Activated CD8-positive, alpha-beta T cell treated with anti-CD3 and anti-CD28 coated beads, Interleukin-2, amount 10 ng/mL, durations not matched to agents 7 days and 5 days (primary cell): ENCODE measurements around the gene MYDGF. TPM values are rescaled to one million over a fixed set of nuclear protein-coding genes. Genes with fewer than 3 reads are reported as not detected.

Experiments
- ATAC-seq: fragments of 150-1000 bp; cut with Tn5 transposase; one replicate; pipeline ENCODE4 v1.10.0; 2021; ENCODE audit warnings: moderate library complexity
- CTCF ChIA-PET: fragments of 350-600 bp; sonication (Branson Sonifier 250); formaldehyde crosslinking; loops from one replicate; lab custom pipeline; 2021; ENCODE audit warnings: antibody characterized with exemption; lab: Charles Lee
- POLR2A ChIA-PET: fragments of 350-600 bp; sonication (Branson Sonifier 250); formaldehyde crosslinking; loops from one replicate; lab custom pipeline; 2021; ENCODE audit warnings: antibody characterized with exemption; lab: Charles Lee
- DNase-seq: peaks from one replicate; pipeline ENCODE4 v3.0.0-alpha.2; 2020
- H3K27ac Mint-ChIP-seq: one replicate; pipeline ENCODE4 v1.8.0; 2021; ENCODE audit warnings: mild to moderate bottlenecking, mixed read lengths
- H3K27me3 Mint-ChIP-seq: one replicate; pipeline ENCODE4 v1.8.0; 2021; ENCODE audit warnings: low read depth, mixed read lengths
- H3K36me3 Mint-ChIP-seq: one replicate; pipeline ENCODE4 v1.8.0; 2021; ENCODE audit warnings: low read depth, mixed read lengths
- H3K4me1 Mint-ChIP-seq: one replicate; pipeline ENCODE4 v1.8.0; 2021; ENCODE audit warnings: low read depth, mixed read lengths
- H3K4me3 Mint-ChIP-seq: one replicate; pipeline ENCODE4 v1.8.0; 2021; ENCODE audit warnings: mild to moderate bottlenecking, mixed read lengths
- H3K9me3 Mint-ChIP-seq: one replicate; pipeline ENCODE4 v1.8.0; 2022; ENCODE audit warnings: mixed read lengths; ENCODE audit not compliant: insufficient read depth
- total RNA-seq, 2 experiments: library from RNA; stranded (reverse); gene quantifications; one replicate each; pipeline ENCODE4 v1.2.3, GENCODE V29; 2021

MYDGF gene
- total RNA-seq, 2 experiments from 2014 or later = 49.6 to 54.9 TPM

DNA sequence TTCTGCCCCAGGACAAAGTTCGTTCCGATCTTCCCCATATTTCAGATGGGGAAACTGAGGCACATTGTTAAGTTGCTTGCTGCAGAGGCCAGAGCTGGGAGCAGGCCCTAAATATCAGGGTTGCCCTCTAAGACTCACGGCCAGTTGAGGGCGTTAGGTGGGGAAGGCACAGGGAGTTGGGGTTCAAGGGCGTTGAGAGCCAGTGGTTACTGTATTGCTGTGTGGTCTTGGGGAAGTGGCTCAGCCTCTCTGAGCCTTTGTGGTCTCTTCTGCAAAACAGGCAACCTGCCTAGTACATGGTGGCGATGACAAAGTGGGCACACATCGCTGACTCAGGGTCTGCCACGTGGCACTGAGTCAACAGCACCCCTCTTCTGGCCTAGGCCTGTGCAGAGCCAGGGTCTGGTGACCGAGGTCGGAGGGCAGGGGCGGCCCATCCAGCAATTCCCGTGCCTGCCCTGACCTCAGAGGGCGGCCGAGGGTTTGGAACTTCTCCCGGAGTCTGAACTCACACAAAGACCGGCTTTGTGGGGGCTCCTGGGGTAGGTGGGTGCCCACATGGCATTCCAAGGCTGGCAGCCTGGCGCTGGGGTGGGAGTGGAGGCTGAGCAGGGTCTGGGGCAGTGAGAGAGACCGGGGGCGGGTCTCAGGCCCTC lies 20.6 kb downstream of the MYDGF start:
- Mint-ChIP-seq H3K36me3 (peaks cover 4% of the 10 kb centered on the region), H3K27me3 (no peaks in the 10 kb centered on the region), H3K4me3 (no peak overlapping the region), H3K9me3 (no peaks in the 10 kb centered on the region), H3K27ac (no peak overlapping the region), H3K4me1 (peaks cover 5% of the 10 kb centered on the region)
- ATAC-seq (no peak), DNase-seq (no peak)
- POLR2A ChIA-PET = no interaction called here
- CTCF ChIA-PET = no interaction called here

DNA sequence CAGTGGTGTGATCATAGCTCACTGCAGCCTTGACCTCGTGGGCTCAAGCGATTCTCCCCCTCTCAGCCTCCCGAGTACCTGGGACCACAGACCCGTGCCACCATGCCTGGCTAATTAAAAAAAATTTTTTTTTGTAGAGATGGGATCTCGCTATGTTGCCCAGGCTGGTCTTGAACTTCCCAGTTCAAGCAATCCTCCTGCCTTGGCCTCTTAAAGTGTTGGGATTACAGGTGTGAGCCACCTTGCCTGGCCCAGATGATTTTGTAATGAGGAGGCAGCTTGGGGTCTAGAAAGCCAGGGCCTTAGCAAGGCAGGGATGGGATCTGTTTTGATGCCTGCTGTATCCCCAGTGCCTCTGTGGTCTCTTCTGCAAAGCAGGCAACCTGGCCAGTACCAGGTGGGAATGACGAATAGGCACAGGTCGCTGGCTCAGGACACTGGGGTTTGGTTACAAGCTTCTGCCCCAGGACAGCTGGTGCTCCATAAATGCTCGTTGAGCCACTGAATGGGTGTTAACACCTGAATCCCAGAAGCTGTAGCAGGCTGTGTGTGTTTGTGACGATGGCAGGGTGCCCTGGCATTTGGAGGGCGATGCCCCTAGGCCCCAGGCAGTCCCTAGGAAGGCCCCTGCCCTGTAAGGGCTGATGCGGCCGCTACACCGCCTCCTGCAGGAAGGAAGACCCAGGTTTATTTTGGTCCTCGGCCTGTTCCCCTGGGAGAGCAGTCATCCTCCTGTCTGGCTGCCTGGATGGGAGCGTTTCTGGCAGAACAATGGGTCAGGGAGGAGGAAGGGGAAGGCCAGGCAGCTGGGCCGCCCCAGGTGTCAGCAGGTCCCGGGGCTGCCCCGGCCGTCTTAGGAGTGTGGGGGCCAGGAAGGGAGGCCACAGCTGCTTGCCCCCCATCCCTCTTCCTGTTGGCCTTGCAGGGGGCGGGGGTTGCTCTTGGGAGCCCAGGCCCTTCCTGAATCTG lies 22.2 kb downstream of the MYDGF start:
- CTCF ChIA-PET = interaction anchor here (1.1 kb wide), 1 partner anchor 8 kb away, joined by 3 read pairs; the partner anchor contains the start of gene TNFAIP8L1

DNA sequence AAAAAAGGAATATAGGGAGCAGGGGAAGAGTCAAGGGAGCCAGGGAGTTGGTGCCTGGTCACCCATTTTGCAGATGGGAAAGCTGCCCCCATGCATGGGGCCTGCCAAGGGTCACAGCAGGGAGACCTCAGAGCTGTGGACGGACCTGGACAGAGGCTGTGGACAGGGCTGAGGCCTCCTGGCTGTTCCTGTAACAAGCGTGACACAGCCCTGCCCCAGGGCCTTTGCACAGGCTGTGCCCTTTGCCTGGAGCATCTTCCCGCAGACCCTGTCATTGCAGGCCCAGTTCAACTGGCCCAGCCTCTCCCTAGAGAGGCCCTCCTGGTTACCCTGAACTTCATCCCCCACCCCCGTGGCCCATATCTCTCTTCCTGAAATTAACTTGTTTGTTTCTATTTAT lies 24.4 kb downstream of the MYDGF start:
- Mint-ChIP-seq H3K27me3 (no peaks in the 10 kb centered on the region), H3K4me3 (no peak overlapping the region), H3K9me3 (no peaks in the 10 kb centered on the region), H3K27ac (no peak overlapping the region), H3K4me1 (peaks cover 8% of the 10 kb centered on the region), H3K36me3 (peaks cover 2% of the 10 kb centered on the region)
- ChIA-PET POLR2A (no interaction called here), CTCF (interaction anchor here (1.1 kb wide), 1 partner anchor 11 kb away, joined by 3 read pairs; no protein-coding TSS in a partner anchor)
- DNase-seq (no peak), ATAC-seq (no peak)

More for the DNA sequence above, 22.2 kb downstream of the MYDGF start:
- POLR2A ChIA-PET = no interaction called here
- DNase-seq (no peak), ATAC-seq (no peak)
- H3K36me3 Mint-ChIP-seq = peaks cover 2% of the 10 kb centered on the region
- H3K9me3 Mint-ChIP-seq = no peaks in the 10 kb centered on the region
- no peak overlapping the region for H3K27ac Mint-ChIP-seq
- H3K27me3 Mint-ChIP-seq = no peaks in the 10 kb centered on the region
- H3K4me3 Mint-ChIP-seq = no peak overlapping the region
- H3K4me1 Mint-ChIP-seq = peaks cover 2% of the 10 kb centered on the region

DNA sequence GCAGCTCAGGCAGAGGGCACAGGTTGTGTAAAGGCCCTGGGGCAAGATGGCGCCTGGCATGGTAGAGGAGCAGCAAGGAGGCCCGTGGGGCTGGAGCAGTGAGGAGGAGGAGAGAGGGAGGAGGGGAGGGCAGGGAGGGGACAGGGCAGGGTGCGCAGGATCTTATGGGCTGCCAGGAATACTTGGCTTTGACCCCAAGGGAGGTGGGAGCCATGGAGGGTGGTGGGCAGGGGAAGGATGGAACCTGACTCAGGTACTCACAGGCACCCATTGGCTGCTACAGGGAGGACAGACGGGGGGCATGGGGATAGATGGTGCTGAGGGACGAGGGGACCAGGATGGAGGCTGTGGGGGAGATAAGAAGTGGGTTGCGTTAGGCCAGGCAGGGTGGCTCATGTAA lies 27.5 kb downstream of the MYDGF start:
- Mint-ChIP-seq H3K27me3 (no peaks in the 10 kb centered on the region), H3K36me3 (peaks cover 5% of the 10 kb centered on the region), H3K4me3 (no peak overlapping the region), H3K9me3 (no peaks in the 10 kb centered on the region), H3K27ac (no peak overlapping the region), H3K4me1 (peaks cover 21% of the 10 kb centered on the region)
- POLR2A ChIA-PET = no interaction called here
- ATAC-seq (no peak), DNase-seq (no peak)
- CTCF ChIA-PET = interaction anchor here (1.5 kb wide), 1 partner anchor 9 kb away, joined by 3 read pairs; no protein-coding TSS in a partner anchor

DNA sequence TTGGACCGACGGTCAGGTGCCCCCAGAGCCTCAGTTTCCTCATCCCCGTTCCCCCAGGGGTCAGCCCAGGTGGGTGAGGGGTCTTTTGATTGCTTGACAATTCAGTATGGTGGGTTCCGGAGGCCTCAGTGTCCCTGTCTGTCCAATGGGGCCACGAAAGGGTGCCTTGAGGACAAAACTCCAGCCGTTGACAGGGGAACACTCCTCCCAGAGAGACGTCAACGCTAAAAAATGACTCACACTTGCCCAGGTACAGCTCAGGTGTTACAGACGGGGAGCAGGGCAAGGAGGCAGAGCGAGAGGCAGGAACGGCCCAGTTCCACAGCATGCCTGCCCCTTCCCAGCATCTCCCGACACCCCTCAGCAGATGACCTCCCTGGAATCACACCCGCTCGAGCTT lies 29.0 kb downstream of the MYDGF start:
- Mint-ChIP-seq H3K27ac (peak overlapping the region; percentile 34), H3K4me3 (peak overlapping the region; percentile 34), H3K4me1 (peaks cover 32% of the 10 kb centered on the region), H3K9me3 (no peaks in the 10 kb centered on the region), H3K27me3 (no peaks in the 10 kb centered on the region), H3K36me3 (peaks cover 5% of the 10 kb centered on the region)
- ChIA-PET POLR2A (no interaction called here), CTCF (interaction anchor here (1.3 to 1.6 kb wide), 3 partner anchors 17 to 65 kb away, joined by 3 to 5 read pairs (median 4); no protein-coding TSS in a partner anchor)
- no peak for ATAC-seq
- DNase-seq = no peak

DNA sequence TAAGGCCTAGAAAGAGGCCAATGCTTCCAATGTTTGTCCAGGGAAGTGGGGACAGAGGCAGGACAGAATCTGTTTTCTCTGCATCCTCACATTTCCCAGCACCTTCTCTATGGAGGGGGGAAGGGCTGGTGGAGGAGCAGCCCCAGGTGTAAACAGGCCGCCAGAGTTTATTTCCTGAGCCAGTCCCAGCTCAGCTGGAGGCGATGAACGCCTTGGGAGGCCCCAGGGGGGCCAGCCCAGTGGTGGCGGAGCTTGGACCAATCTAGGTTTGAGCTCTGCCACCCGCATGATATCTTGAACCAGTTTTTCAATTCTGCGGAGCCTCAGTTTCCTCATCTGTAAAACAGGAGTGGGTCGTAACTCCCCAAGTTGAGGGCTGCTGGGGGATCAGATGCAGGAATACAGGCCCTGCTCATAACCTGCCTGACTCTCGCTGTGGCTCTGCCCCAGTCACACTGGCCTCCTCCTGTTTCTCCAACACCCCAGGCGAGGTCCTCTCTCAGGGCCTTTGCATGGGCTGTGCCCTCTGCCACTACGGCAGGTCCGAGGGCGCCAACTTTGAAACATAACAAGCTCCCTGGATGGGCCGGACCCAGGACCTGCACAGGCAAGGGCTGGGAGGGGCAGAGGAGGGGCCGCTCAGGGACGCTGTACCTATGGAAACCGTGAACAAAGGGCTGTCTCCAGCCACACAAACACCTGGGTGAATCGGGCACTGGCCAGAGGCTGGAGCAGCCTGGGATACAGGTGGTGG lies 29.7 kb downstream of the MYDGF start:
- DNase-seq (no peak), ATAC-seq (no peak)
- H3K27me3 Mint-ChIP-seq = no peaks in the 10 kb centered on the region
- H3K9me3 Mint-ChIP-seq = no peaks in the 10 kb centered on the region
- peaks cover 36% of the 10 kb centered on the region for H3K4me1 Mint-ChIP-seq
- H3K36me3 Mint-ChIP-seq = peaks cover 2% of the 10 kb centered on the region
- CTCF ChIA-PET = interaction anchor here (0.6 to 1.6 kb wide), 4 partner anchors 7 to 151 kb away, joined by 3 to 5 read pairs (median 4); partner anchors contain the start of gene FEM1A
- peak overlapping the region; percentile 83 for H3K27ac Mint-ChIP-seq
- H3K4me3 Mint-ChIP-seq = peak overlapping the region; percentile 98
- POLR2A ChIA-PET = no interaction called here

DNA sequence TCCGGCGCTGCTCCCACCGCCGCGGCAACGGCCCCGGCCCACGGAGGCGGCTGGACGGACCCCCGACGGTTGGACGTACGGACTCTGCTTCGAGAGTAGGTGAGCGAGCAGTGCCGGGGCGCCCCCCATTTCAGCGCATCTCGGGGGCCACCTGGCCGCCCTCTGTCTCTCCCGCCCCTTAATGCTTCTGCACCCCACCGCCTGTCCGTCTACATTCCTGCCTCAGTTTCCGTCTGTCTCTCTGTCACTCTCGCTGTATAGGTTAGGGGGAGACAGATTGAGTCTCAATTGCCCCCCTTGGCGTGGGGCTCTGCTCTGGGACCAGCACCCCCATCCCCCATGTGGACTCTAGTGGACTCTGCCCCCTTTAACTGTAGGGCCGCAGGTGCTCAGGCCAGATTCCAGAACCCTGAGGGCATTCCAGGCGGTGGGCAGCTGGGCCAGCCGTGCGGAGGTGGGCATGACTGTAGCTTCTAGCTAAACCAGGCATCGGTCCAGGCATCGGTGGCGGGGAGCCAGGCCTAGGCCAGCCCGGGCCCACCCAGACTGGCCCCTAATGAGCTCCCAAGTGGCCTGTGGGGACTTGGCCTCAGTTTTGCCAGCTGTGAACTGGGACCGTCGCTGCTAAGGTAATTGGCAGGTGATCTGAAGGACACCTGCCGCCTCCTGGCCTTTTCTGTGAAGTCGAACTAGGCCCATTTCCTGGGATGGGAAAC lies 30.5 kb downstream of the MYDGF start:
- no peak for DNase-seq
- H3K4me3 Mint-ChIP-seq = peak overlapping the region; percentile 98
- peak overlapping the region; percentile 83 for H3K27ac Mint-ChIP-seq
- peaks cover 2% of the 10 kb centered on the region for H3K36me3 Mint-ChIP-seq
- ChIA-PET POLR2A (no interaction called here), CTCF (interaction anchor here (0.6 to 1.6 kb wide), 3 partner anchors 8 to 152 kb away, joined by 3 to 4 read pairs (median 3); partner anchors contain the start of gene FEM1A)
- H3K27me3 Mint-ChIP-seq = no peaks in the 10 kb centered on the region
- no peak for ATAC-seq
- peaks cover 40% of the 10 kb centered on the region for H3K4me1 Mint-ChIP-seq
- H3K9me3 Mint-ChIP-seq = no peaks in the 10 kb centered on the region

DNA sequence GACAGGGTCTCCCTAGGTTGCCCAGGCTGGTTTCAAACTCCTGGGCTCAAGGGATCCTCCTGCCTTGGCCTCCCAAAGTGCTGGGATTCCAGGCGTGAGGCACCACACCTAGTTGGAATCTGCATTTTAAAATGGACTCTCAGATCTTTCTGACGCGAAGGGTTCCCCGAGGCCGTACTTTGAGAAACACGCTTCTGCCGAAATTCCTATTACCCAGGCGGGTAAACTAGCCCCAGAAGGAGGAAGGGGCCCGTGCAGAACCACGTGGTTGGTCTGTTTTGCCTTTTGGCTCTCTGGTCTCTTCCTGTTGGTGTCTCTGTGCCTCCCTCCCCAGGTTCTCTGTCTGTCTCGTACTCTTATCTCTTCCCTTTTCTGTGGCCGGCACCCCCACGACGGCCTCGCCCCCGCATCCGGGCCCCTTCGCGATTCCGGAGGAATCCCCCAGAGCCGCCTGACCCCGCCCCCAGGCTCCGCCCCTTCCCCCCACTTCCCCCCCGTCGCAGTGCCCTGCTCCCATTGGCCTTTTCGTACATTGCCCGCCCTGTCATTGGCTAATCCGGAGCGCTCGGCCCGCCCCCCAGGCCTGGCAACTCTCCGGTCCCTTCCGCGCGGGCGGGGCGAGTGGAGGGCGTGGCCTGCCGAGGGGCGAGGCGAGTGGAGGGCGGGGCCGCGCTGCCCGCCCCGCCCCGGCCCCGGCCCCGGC lies 31.2 kb downstream of the MYDGF start, which contains the start of gene TNFAIP8L1:
Gene TNFAIP8L1 (plus strand): TSS at position 689 of the 703 bp plus-strand sequence. CDS start 12,354 bp downstream, outside the sequence.
- DNase-seq (peak; percentile 99), ATAC-seq (peak; percentile 93)
- Mint-ChIP-seq H3K27me3 (no peaks in the 10 kb centered on the region), H3K27ac (peak within 1 kb of the TSS; percentile 93), H3K9me3 (no peaks in the 10 kb centered on the region), H3K4me1 (peaks cover 47% of the 10 kb centered on the region), H3K36me3 (peaks cover 2% of the 10 kb centered on the region), H3K4me3 (peak within 1 kb of the TSS; percentile 98)
- ChIA-PET CTCF (interaction anchor here (1.0 to 1.1 kb wide), 3 partner anchors 9 to 115 kb away, joined by 3 to 5 read pairs (median 3); no protein-coding TSS in a partner anchor), POLR2A (no interaction called here)

DNA sequence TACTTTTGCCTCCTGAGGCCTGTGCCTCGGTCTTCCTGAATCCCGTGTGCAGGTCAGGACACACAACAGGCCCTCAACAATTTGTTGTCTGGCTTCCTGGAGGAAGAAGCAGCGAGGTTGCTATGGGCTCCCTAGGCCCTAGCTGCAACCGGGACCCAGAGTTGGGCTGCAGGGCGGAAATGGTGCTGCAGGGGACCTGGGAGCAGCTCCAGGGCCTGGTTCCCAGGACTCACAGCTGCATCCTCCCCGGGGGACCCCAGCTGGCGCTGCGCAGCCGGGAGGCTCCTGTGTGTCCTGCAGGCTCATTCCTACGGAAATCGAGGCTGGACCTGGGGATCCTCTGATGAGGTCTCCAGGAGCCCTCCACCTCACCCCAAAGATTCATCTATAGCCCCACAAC lies 31.8 kb downstream of the MYDGF start:
- Mint-ChIP-seq H3K27me3 (no peaks in the 10 kb centered on the region), H3K4me3 (peak overlapping the region; percentile 66), H3K4me1 (peaks cover 52% of the 10 kb centered on the region), H3K36me3 (peaks cover 2% of the 10 kb centered on the region), H3K9me3 (no peaks in the 10 kb centered on the region), H3K27ac (peak overlapping the region; percentile 93)
- no peak for ATAC-seq
- CTCF ChIA-PET = interaction anchor here (1.0 to 2.8 kb wide), 5 partner anchors 49 to 115 kb away, joined by 3 to 71 read pairs (median 5); partner anchors contain the start of gene SEMA6B
- POLR2A ChIA-PET = no interaction called here
- DNase-seq = no peak

DNA sequence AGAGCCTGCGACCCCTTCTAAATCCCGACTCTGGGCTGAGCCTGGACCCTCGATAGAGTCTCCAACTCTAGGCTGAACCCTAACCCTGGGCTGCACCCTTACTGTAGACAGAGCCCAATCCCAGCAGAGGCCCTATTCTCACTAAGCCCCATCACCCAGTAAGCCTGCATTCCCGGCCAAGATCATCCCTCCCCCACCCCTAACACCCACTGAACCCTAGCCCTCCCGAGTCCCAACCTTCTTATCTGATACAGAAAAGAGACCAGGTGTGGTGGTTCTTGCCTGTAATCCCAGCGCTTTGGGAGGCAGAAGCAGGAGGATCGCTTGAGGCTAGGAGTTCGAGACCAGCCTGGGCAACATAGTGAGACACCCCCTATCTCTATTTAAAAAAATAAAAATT lies 33.4 kb downstream of the MYDGF start:
- ATAC-seq (no peak), DNase-seq (no peak)
- Mint-ChIP-seq H3K4me3 (no peak overlapping the region), H3K36me3 (peaks cover 2% of the 10 kb centered on the region), H3K27ac (peak overlapping the region; percentile 30), H3K9me3 (no peaks in the 10 kb centered on the region), H3K4me1 (peaks cover 56% of the 10 kb centered on the region), H3K27me3 (no peaks in the 10 kb centered on the region)
- ChIA-PET POLR2A (interaction anchor here (0.6 kb wide), 1 partner anchor 43 kb away, joined by 3 read pairs; no protein-coding TSS in a partner anchor), CTCF (interaction anchor here (0.7 to 2.8 kb wide), 23 partner anchors 9 to 596 kb away, joined by 3 to 71 read pairs (median 5); partner anchors contain the start of genes PLIN5 and SEMA6B)
